HG02763 (cell line): ENCODE results near the gene CEP63.
"Not testable (repeated sequence)": the region's sequence is repeated elsewhere in the genome, so short reads cannot be mapped to it uniquely, and the experiment has no call there.

Source experiments
- ATAC-seq: cut with Tn5 transposase; IDR thresholded peaks from one replicate; pipeline ENCODE4 v1.9.1; 2021; ENCODE audit warnings: mild to moderate bottlenecking, moderate library complexity; ENCODE audit not compliant: unreplicated experiment

The CEP63 gene

GRCh38 chr3:134567605-134568004 is 81.7 kb downstream of the CEP63 start:
- ATAC-seq: no peak

- ATAC-seq: no peak
Observed at GRCh38 chr3:134568790-134569189, 82.9 kb downstream of the CEP63 start.

- not testable (repeated sequence) for ATAC-seq
Observed at GRCh38 chr3:134569899-134570298, 84.0 kb downstream of the CEP63 start.

- no peak for ATAC-seq
Observed at GRCh38 chr3:134576426-134576825, 90.6 kb downstream of the CEP63 start.

GRCh38 chr3:134576831-134577230 is 91.0 kb downstream of the CEP63 start:
- ATAC-seq: no peak

- no peak for ATAC-seq
Observed at GRCh38 chr3:134579141-134579665, 93.3 kb downstream of the CEP63 start.

GRCh38 chr3:134590766-134591165 is 104.9 kb downstream of the CEP63 start:
- no peak for ATAC-seq

GRCh38 chr3:134592806-134593205 is 106.9 kb downstream of the CEP63 start:
- ATAC-seq: no peak

- ATAC-seq: no peak
Observed at GRCh38 chr3:134594331-134594741, 108.5 kb downstream of the CEP63 start.

- ATAC-seq: not testable (repeated sequence)
Observed at GRCh38 chr3:134594986-134595385, 109.1 kb downstream of the CEP63 start.

- ATAC-seq: no peak
Observed at GRCh38 chr3:134597390-134597970, 111.6 kb downstream of the CEP63 start.

- no peak for ATAC-seq
Observed at GRCh38 chr3:134598763-134599545, 113.1 kb downstream of the CEP63 start.

GRCh38 chr3:134600206-134600605 is 114.3 kb downstream of the CEP63 start:
- ATAC-seq: no peak

- peak; percentile 52 for ATAC-seq
Observed at GRCh38 chr3:134600685-134601463, 115.0 kb downstream of the CEP63 start.

GRCh38 chr3:134601539-134602439 is 115.9 kb downstream of the CEP63 start:
- ATAC-seq: no peak

GRCh38 chr3:134602440-134602814 is 116.6 kb downstream of the CEP63 start:
- no peak for ATAC-seq

- ATAC-seq: no peak
Observed at GRCh38 chr3:134603480-134603879, 117.6 kb downstream of the CEP63 start.

- no peak for ATAC-seq
Observed at GRCh38 chr3:134603956-134604355, 118.1 kb downstream of the CEP63 start.

- ATAC-seq: no peak
Observed at GRCh38 chr3:134605556-134605955, 119.7 kb downstream of the CEP63 start.
